ENCODE data around the gene RNU6-1. TPM values are rescaled to one million over a fixed set of nuclear protein-coding genes. Genes with fewer than 3 reads are reported as not detected.
A peak's percentile ranks its signal among the peaks of the same experiment; 100 is the strongest.

Gene RNU6-1
- total and polyA plus RNA-seq, 2 donors from 2014 or later, result not detected

- Histone ChIP-seq H3K4me3 (ENCODE audit: low read length in 3 of 3) (no peak overlapping the region), H3K4me1 (ENCODE audit: control insufficient read depth in 2 of 3, insufficient read depth in 2 of 3, low read depth in 1 of 3, low read length in 3 of 3) (no peaks in the 10 kb centered on the region), H3K36me3 (ENCODE audit: control insufficient read depth in 2 of 3, insufficient read depth in 3 of 3, low read length in 3 of 3) (no peaks in the 10 kb centered on the region), H3K9me3 (ENCODE audit: control insufficient read depth in 2 of 3, insufficient read depth in 1 of 3, low read length in 3 of 3) (peaks cover 0 to 5% (median 0%) of the 10 kb centered on the region in 3 donors), H3K9ac (ENCODE audit: low read length in 3 of 3) (no peak overlapping the region), H3K27me3 (ENCODE audit: control insufficient read depth, insufficient read depth, low read length) (no peaks in the 10 kb centered on the region), H3K27ac (ENCODE audit: low read depth in 2 of 2, low read length in 2 of 2) (no peak overlapping the region)
- FAIRE-seq, result no peak
- TF ChIP-seq CTCF (IDR thresholded peaks at IDR 0.05; ENCODE audit: borderline replicate concordance, extremely low read depth, insufficient read depth), result no peak
- intact Hi-C loops (cut with DNase I), result no loop called here
- DNase-seq, result peak in 1 of 5 donors; percentile 13
These were observed 43.4 kb downstream of the RNU6-1 start for GRCh38 chr15:67796196-67797127.

DNA sequence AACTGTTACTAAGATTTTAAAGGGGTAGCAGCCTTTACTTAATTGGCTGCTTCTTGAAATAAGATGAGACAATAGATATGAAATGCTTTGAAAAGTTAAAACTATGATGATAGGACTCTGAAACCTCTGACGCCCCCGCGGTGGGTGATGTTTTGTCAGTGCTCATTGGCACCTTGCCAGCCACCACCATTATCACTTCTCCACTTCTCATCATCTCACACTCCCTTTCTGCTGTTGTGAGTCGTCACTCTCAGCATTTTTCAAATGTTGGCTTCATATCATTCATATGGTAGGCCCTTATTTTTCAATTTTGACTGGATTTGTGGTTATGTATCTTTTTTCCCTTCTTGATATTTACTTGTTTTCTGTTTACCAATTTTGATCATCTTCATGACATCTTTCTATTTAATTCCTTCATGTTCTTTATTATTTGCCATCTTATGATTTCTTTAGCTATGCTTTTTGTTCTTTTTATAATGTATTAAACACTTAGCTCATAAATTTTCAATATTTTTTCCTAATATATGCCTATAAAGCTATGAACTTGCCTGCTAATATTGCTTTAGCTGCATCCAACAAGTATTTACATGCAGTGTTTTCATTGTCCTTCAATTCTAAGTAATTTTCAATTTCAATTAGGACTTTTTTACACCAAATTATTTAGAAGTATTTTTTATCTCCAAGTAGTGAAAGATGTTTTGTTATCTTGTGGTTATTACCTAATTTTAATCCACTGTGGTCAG lies 44.8 kb downstream of the RNU6-1 start:
- no peak for TF ChIP-seq CTCF (IDR thresholded peaks at IDR 0.05; ENCODE audit: borderline replicate concordance, extremely low read depth, insufficient read depth)
- intact Hi-C loops (cut with DNase I), result no loop called here
- Histone ChIP-seq H3K36me3 (ENCODE audit: control insufficient read depth in 2 of 3, insufficient read depth in 3 of 3, low read length in 3 of 3) (no peaks in the 10 kb centered on the region), H3K9ac (ENCODE audit: low read length in 3 of 3) (no peak overlapping the region), H3K27ac (ENCODE audit: low read depth in 2 of 2, low read length in 2 of 2) (no peak overlapping the region), H3K4me1 (ENCODE audit: control insufficient read depth in 2 of 3, insufficient read depth in 2 of 3, low read depth in 1 of 3, low read length in 3 of 3) (no peaks in the 10 kb centered on the region), H3K4me3 (ENCODE audit: low read length in 3 of 3) (no peak overlapping the region), H3K9me3 (ENCODE audit: control insufficient read depth in 2 of 3, insufficient read depth in 1 of 3, low read length in 3 of 3) (peaks cover 0 to 5% (median 0%) of the 10 kb centered on the region in 3 donors), H3K27me3 (ENCODE audit: control insufficient read depth, insufficient read depth, low read length) (no peaks in the 10 kb centered on the region)
- no peak for FAIRE-seq
- no peak for DNase-seq

- no peak for FAIRE-seq
- Histone ChIP-seq H3K36me3 (ENCODE audit: control insufficient read depth in 2 of 3, insufficient read depth in 3 of 3, low read length in 3 of 3) (no peaks in the 10 kb centered on the region), H3K27me3 (ENCODE audit: control insufficient read depth, insufficient read depth, low read length) (no peaks in the 10 kb centered on the region), H3K4me1 (ENCODE audit: control insufficient read depth in 2 of 3, insufficient read depth in 2 of 3, low read depth in 1 of 3, low read length in 3 of 3) (no peaks in the 10 kb centered on the region), H3K9ac (ENCODE audit: low read length in 3 of 3) (no peak overlapping the region), H3K27ac (ENCODE audit: low read depth in 2 of 2, low read length in 2 of 2) (no peak overlapping the region), H3K4me3 (ENCODE audit: low read length in 3 of 3) (no peak overlapping the region), H3K9me3 (ENCODE audit: control insufficient read depth in 2 of 3, insufficient read depth in 1 of 3, low read length in 3 of 3) (peaks cover 0 to 5% (median 0%) of the 10 kb centered on the region in 3 donors)
- no peak for TF ChIP-seq CTCF (IDR thresholded peaks at IDR 0.05; ENCODE audit: borderline replicate concordance, extremely low read depth, insufficient read depth)
- intact Hi-C loops (cut with DNase I), result no loop called here
- peak in 3 of 5 donors; percentile 37 to 80 (median 71) for DNase-seq
These were observed 47.4 kb downstream of the RNU6-1 start for GRCh38 chr15:67792250-67792942.
